K562 (cell line): Measurements from ENCODE around the gene TCHP. TPM values are rescaled to one million over a fixed set of nuclear protein-coding genes. Genes with fewer than 3 reads are reported as not detected.
A peak's percentile ranks its signal among the peaks of the same experiment; 100 is the strongest.

Source experiments
- ATF1 ChIP-seq, 2 experiments: fragments of 450-650 bp in 1 of 2; IDR thresholded peaks; 2 replicates each; pipeline ENCODE4 v1.6.1; 2016; ENCODE audit warnings: missing compliant biosample characterization in 1 of 2, missing genetic modification characterization in 1 of 2
- ATF2 ChIP-seq: sonication (generic); formaldehyde crosslinking; IDR thresholded peaks from 2 replicates; pipeline ENCODE4 v1.8.1; 2022; ENCODE audit warnings: missing genetic modification reagents
- BRD4 ChIP-seq: fragments of 200-600 bp; sonication (generic); IDR thresholded peaks from 2 replicates; pipeline ENCODE4 v1.6.1; 2017; ENCODE audit warnings: inconsistent platforms
- CCAR2 ChIP-seq: fragments of 200-400 bp; formaldehyde crosslinking; IDR thresholded peaks from 2 replicates; pipeline ENCODE4 v1.6.1; 2017; ENCODE audit warnings: mild to moderate bottlenecking, low read depth, low read length
- EGR1 ChIP-seq: fragments of 450-650 bp; conservative IDR thresholded peaks from 2 replicates; pipeline ENCODE4 v1.6.1; 2017; ENCODE audit warnings: mild to moderate bottlenecking
- ETV1 ChIP-seq: fragments of 450-650 bp; conservative IDR thresholded peaks from 2 replicates; pipeline ENCODE4 v1.6.1; 2016; ENCODE audit warnings: missing genetic modification characterization, control low read depth, low read depth, missing compliant biosample characterization
- ETV6 ChIP-seq, 3 experiments: fragments of 150-350 bp in 1 of 3; sonication (generic) in 1 of 3; formaldehyde crosslinking in 1 of 3; IDR thresholded peaks; 2 replicates each; pipeline versions ENCODE4 v1.6.1 to v1.8.0; 2014 to 2022; ENCODE audit warnings: borderline replicate concordance in 2 of 3, low read depth in 2 of 3, antibody characterized with exemption in 1 of 3, low read length in 1 of 3, mild to moderate bottlenecking in 1 of 3, missing genetic modification reagents in 1 of 3
- EZH2 ChIP-seq: IDR thresholded peaks from 2 replicates; pipeline ENCODE4 v1.6.1; 2012; ENCODE audit warnings: low read depth, mild to moderate bottlenecking, inconsistent platforms, low read length, borderline replicate concordance
- GATA2 ChIP-seq: sonication (generic); formaldehyde crosslinking; IDR thresholded peaks from 2 replicates; pipeline ENCODE4 v1.4.0; 2020; ENCODE audit warnings: mild to moderate bottlenecking, missing genetic modification reagents
- KLF1 ChIP-seq: fragments of 450-650 bp; IDR thresholded peaks from 2 replicates; pipeline ENCODE4 v1.6.1; 2016; ENCODE audit warnings: missing genetic modification characterization, missing compliant biosample characterization
- MAX ChIP-seq: sonication (generic); formaldehyde crosslinking; IDR thresholded peaks from 2 replicates; pipeline ENCODE4 v1.9.0; 2022; ENCODE audit warnings: mild to moderate bottlenecking, missing genetic modification reagents
- POLR2AphosphoS2 ChIP-seq: IDR thresholded peaks from 2 replicates; pipeline ENCODE4 v1.6.1; 2012; ENCODE audit warnings: low read length, improper control_type of control experiment
- POU5F1 ChIP-seq: fragments of 150-350 bp; IDR thresholded peaks from 2 replicates; pipeline ENCODE4 v1.6.1; 2014; ENCODE audit warnings: borderline replicate concordance, low read length, low read depth, mild to moderate bottlenecking; ENCODE audit not compliant: partially characterized antibody
- RBM39 ChIP-seq: fragments of 200-400 bp; formaldehyde crosslinking; optimal IDR thresholded peaks from 2 replicates; pipeline ENCODE3; 2018; ENCODE audit warnings: low read depth, low read length
- SRSF7 ChIP-seq: fragments of 200-400 bp; formaldehyde crosslinking; optimal IDR thresholded peaks from 2 replicates; pipeline ENCODE3; 2017; ENCODE audit warnings: mild to moderate bottlenecking, low read depth, low read length
- ZBTB11 ChIP-seq, 3 experiments: fragments of 200-800 bp in 1 of 3; fragments of 250-450 bp in 1 of 3; fragments of 450-650 bp in 1 of 3; sonication (Bioruptor Pico) in 1 of 3; sonication (Bioruptor generic) in 1 of 3; formaldehyde crosslinking in 1 of 3; IDR thresholded peaks; 2 replicates each; pipeline versions ENCODE4 v1.6.1 to v1.8.0; 2016 to 2022; ENCODE audit warnings: mild to moderate bottlenecking in 2 of 3, missing genetic modification characterization in 2 of 3, missing compliant biosample characterization in 1 of 3, moderate library complexity in 1 of 3
- ZKSCAN8 ChIP-seq: fragments of 200-800 bp; sonication (Bioruptor generic); IDR thresholded peaks from 2 replicates; pipeline ENCODE4 v1.6.1; 2016; ENCODE audit warnings: missing genetic modification characterization, missing compliant biosample characterization
- ZNF583 ChIP-seq: fragments of 250-450 bp; sonication (Bioruptor Pico); IDR thresholded peaks from 2 replicates; pipeline ENCODE4 v1.4.0; 2020
- polyA plus RNA-seq, 8 experiments: library from polyadenylated mRNA; depleted of rRNA in 4 of 8; stranded (reverse) in 5 of 8; unstranded in 3 of 8; fragments of >200 nt; fragmentation: Nextera tagmentation in 2 of 8; fragmentation: Illumina TruSeq in 1 of 8; extraction: Ambion mirVana in 2 of 8; extraction: Trizol in 1 of 8; gene quantifications; 2 replicates each; pipeline versions ENCODE4 v1.2.1 to v1.2.3, GENCODE V29; 2011 to 2014; ENCODE audit warnings: inconsistent platforms in 1 of 8, missing spikeins in 1 of 8
- total RNA-seq, 7 experiments: library from RNA; depleted of rRNA in 6 of 7; stranded (reverse); fragments of >200 nt in 6 of 7; fragmentation: Illumina TruSeq in 2 of 7; extraction: Trizol in 2 of 7; gene quantifications; 2 replicates each; pipeline versions ENCODE4 v1.2.1 to v1.2.3, GENCODE V29; 2011 to 2021; ENCODE audit warnings: low replicate concordance in 1 of 7

The TCHP gene
- total and polyA plus RNA-seq, 9 of the 15 experiments (the other 6 are each of a cell fraction or from before 2014, with no cell fraction given), result 3.4 to 30.4 (median 19.7) TPM

- no peak for TF ChIP-seq ATF2
- no peak for TF ChIP-seq BRD4
- no peak for TF ChIP-seq SRSF7
- TF ChIP-seq CCAR2, result no peak
- TF ChIP-seq EGR1, result no peak; the same call in 1 of the 2 replicates
- TF ChIP-seq POU5F1, result peak; percentile 93
- TF ChIP-seq MAX, result peak; percentile 80
- no peak for TF ChIP-seq ETV6 (IDR thresholded peaks at IDR 0.05; ENCODE audit: borderline replicate concordance in 1 of 2, low read depth in 2 of 2, low read length in 1 of 2)
- TF ChIP-seq ETV6 (CRISPR knock-in tag; IDR thresholded peaks at IDR 0.05; ENCODE audit: borderline replicate concordance), result no peak
- TF ChIP-seq ATF1 (CRISPR knock-in tag; IDR thresholded peaks at IDR 0.05), result no peak
- peak; percentile 82 for TF ChIP-seq ATF1 (tag; IDR thresholded peaks at IDR 0.05)
- TF ChIP-seq EZH2, result no peak
- TF ChIP-seq RBM39, result peak; percentile 9
- no peak for TF ChIP-seq GATA2 (CRISPR knock-in tag)
- TF ChIP-seq ZBTB11 (CRISPR knock-in tag; IDR thresholded peaks at IDR 0.05), result peak in 1 of 3 experiments; percentile 63; a peak in 1 of 6 replicates
- no peak for TF ChIP-seq KLF1 (tag)
- TF ChIP-seq ZKSCAN8 (CRISPR knock-in tag), result no peak
- no peak for TF ChIP-seq POLR2AphosphoS2
- 0 out of 2 replicates have a peak, but pooled peaks have one; percentile 29 for TF ChIP-seq ETV1 (tag)
- peak; percentile 30; the same call in 1 of the 2 replicates for TF ChIP-seq ZNF583 (CRISPR knock-in tag)
Measured at GRCh38 chr12:109899783-109900751, at the start of gene TCHP (continued).
